SKM-1 (cell line): ENCODE results near the gene CDC42SE2.
"Not testable (repeated sequence)": the region's sequence is repeated elsewhere in the genome, so short reads cannot be mapped to it uniquely, and the experiment has no call there.

ENCODE experiments used
- DNase-seq: peaks from one replicate; lab custom pipeline; 2025; ENCODE audit not compliant: unreplicated experiment; lab: John Stamatoyannopoulos, UW

Gene CDC42SE2

GRCh38 chr5:131316822-131317221, 53.0 kb downstream of the CDC42SE2 start:
- no peak for DNase-seq

DNA sequence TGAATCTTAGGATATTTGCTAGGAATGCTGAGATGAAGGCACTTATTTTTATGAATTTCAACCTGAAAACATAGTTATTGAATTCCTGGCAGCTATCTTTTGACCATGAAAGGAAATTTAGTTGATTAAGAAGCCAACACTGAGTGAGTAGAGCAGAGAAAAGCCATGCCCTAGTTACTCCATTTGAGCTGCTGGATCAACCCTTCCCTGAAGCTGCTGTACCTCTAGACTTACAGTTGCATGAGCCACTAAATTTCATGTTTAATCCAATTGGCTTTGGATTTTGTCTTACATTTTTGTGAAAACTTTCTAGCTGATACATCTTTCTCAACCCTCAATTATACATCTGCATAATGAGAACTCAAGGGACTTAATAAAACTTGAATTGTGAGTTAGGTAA, 54.6 kb downstream of the CDC42SE2 start:
- no peak for DNase-seq

DNA sequence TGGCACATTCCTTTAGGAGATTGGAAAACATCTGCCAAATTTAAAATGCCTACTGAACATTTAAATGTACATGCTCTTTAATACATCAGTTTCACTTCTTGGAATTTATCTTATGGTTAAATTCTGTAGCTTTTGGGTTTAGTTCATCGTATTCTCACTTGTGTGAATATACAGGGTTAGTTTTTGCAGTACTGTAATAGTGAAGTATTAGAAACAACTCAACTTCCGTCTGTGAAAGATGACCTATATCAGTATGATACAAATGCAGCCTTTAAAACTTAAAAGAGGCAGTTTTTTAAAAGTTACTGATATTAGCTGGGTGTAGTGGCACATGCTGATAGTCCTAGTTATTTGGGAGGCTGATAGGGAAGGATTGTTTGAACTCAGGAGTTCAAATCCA, 57.2 kb downstream of the CDC42SE2 start:
- no peak for DNase-seq

DNA sequence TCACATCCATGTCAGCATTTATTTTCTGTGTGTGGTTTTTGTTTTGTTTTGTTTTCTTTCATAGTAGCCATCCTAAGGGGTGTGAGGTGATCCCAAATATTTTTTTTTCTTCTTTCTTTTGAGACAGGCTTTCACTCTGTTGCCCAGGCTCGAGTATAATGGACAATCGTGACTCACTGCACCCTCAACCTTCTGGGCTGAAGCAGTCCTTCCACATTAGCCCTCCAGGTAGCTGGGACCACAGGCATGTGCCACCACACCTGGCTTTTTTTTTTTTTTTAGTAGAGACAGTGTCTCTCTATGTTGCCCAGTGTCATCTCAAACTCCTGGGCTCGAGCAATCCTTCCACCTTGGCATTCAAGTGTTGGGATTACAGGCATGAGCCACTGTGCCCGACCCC, 59.1 kb downstream of the CDC42SE2 start:
- no peak for DNase-seq

DNA sequence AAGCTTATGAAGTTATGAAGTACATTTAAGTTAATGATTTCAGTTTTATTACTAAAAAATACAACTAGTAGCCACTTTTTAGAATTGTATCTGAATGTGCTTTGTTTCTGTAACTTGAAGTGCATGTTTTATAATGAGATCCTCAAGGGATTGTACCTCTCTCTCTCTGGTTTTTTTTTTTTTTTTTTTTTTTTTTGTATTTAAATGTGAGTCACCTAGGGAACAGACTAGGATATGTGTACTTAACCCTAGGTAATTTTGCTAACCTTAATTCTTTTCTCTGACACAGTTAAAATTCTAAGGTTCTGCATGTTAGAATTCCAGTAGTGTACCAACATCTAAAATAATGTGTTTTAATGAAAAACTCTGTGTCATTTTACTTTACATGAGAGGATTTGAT, 59.5 kb downstream of the CDC42SE2 start:
- DNase-seq: no peak

DNA sequence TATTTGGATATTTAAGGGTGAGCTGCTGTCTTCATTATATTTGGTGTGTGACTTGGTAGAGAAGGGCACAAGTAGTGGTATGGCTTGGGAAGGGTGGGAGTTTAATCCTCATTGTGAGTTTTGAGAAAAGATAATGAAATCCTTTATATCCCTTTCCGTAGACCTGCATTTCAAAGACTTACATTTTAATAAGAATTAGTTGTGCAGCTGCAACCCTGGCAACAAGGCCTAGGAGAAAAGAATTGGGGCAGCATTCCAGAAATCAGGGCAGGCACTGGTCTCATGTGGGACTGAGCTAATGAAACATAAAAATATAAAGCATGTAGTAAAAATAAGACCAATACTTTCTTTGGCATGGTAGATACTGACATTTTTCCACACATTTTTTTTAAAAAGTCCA, 60.5 kb downstream of the CDC42SE2 start:
- no peak for DNase-seq

DNA sequence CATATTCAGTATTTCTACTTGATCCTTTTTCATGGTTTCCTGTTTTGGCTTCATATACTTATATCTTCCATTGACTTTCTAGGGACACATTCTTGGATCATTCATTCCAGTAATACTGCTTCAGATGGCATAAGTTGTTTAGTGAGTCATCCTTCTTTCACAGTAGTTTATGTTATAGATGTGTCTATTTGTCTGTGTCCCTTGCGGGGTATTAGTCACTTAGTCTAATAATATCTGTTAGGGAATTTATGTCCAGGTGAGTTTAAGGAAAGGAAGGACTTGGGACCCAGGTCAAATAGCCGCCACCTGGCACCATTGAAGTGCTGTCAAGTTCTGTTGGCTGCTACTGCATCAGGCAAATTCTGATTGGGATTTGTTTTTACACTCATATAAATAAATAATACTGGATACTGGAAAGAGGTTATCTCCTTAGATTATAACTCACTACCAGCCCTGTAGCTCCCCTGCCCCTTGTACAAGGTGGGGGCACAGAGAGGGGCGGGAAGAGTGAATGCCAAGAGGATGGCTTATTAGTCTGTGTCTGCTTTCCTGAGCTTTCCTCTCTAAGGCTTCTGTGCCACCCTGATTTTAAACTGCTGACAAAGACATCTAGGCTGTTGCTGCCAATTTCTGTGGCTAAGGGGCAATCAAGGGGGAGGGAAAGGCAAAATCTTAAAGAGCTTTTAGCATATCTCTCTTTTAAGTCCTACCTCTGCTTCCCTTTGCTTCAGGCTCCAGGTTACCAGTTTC, 64.9 kb downstream of the CDC42SE2 start:
- DNase-seq: no peak

DNA sequence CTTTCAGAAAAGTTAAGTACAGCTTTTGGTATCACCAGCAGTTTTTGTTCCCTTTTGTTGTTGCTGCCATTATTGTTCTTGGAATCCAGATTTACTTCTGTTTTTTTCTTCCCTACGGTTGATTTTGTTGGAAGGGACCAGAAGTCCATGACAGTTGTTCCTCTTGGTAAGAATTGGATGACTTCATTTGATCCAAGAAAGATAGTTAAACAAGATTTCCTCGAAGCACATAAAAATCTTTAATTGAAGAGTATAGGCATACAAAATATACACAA, 65.4 kb downstream of the CDC42SE2 start:
- DNase-seq: no peak

DNA sequence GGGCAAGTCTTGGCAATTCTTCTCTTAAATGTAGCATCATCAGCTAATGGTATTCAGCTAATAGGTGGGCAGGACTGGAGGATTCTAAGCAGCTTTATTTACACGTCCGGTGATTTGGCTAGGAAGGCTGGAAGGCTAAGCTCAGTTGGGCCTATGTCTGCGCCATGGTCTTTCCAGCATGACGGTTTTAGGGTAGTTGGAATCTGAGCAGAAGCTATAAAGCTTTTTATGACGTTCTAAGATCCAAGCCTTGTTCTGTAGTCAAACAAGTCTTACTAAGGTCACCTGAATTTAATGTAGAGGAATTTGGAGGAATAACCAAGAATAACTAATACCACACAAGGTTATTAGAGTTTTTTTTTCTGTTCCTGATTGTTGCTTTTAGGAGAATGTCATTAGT, 66.2 kb downstream of the CDC42SE2 start:
- no peak for DNase-seq

DNA sequence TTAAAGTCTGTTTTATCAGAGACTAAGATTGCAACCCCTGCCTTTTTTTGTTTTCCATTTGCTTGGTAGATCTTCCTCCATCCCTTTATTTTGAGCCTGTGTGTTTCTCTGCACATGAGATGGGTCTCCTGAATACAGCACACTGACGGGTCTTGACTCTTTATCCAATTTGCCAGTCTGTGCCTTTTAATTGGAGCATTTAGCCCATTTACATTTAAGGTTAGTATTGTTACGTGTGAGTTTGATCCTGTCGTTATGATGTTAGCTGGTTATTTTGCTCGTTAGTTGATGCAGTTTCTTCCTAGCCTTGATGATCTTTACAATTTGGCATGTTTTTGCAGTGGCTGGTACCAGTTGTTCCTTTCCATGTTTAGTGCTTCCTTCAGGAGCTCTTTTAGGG, 71.9 kb downstream of the CDC42SE2 start:
- DNase-seq: not testable (repeated sequence)

- DNase-seq: not testable (repeated sequence)
Observed at GRCh38 chr5:131336801-131337200, 72.9 kb downstream of the CDC42SE2 start.

- DNase-seq: not testable (repeated sequence)
Observed at GRCh38 chr5:131337240-131338050, 73.6 kb downstream of the CDC42SE2 start.

- DNase-seq: no peak
Observed at GRCh38 chr5:131338051-131338453, 74.2 kb downstream of the CDC42SE2 start.

DNA sequence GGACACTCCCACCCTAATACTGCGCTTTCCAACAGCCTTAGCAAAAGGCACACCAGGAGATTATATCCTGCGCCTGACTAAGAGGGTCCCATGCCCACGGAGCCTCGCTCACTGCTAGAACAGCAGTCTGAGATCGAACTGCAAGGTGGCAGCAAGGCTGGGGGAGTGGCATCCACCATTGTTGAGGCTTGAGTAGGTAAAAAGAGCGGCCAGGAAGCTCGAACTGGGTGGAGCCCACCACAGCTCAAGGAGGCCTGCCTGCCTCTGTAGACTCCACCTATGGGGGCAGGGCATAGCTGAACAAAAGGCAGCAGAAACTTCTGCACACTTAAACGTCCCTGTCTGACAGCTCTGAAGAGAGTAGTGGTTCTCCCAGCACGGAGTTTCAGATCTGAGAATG, 80.4 kb downstream of the CDC42SE2 start:
- DNase-seq: not testable (repeated sequence)

GRCh38 chr5:131346204-131346603, 82.4 kb downstream of the CDC42SE2 start:
- DNase-seq: not testable (repeated sequence)

DNA sequence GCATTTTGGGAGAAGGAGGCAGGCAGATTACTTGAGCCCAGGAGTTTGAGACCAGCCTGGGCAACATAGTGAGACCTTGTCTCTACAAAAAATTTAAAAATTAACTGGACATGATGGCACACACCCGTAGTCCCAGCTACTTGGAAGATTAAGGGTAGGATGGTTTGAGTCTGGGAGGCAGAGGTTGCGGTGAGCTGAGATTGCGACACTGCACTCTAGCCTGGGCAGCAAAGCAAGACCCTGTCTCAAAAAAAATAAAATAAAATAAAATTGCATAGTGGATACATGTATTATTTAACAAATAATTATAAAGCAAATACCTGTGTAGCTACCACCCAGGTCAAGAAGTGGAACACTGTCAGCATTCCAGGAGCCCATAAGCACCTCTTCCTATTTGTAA, 90.1 kb downstream of the CDC42SE2 start:
- no peak for DNase-seq

- DNase-seq: no peak
Observed at GRCh38 chr5:131355971-131356528, 92.2 kb downstream of the CDC42SE2 start.

- no peak for DNase-seq
Observed at GRCh38 chr5:131356619-131357018, 92.8 kb downstream of the CDC42SE2 start.

DNA sequence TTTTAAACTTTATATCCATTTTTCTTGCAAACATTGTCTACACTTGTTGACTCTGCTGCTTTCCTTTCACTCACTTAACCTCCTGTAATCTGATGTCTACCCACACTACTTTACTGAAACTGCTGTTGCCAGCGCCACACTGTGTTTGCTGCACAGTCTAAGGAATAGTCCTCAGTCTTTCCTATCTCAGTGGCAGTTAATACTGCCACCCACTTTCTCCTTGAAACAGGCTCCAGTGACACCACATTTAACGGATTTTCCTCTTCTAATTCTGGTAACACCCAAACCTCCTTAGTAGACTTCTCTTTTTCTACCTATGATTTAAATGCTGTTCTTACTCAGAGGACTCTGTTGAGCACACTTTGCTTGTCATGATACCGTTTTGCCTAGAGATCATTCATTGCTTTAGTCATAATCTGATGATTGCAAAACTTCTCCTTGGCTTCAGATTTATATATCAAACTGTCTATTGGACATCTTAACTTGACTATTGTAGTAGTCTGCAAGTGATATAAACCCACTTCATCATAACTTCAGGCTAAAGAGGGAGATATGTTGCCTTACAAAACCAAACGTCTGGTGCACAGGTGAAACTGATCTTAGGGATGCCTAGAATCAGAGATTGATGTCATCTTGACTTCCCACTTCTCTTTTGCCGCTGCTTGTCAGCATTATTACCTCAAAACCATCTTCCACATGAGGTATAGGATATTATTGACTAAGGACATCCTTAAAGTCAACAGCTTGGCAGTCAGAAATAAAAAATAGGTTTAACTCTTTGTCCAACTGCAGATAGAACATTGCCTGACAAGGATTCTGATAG, 94.1 kb downstream of the CDC42SE2 start:
- DNase-seq: no peak

- DNase-seq: no peak
Observed at GRCh38 chr5:131361677-131362315, 97.9 kb downstream of the CDC42SE2 start.
